ENCODE measurements around the gene LRP6. TPM values are rescaled to one million over a fixed set of nuclear protein-coding genes. Genes with fewer than 3 reads are reported as not detected.

The LRP6 gene
- total RNA-seq, 2 donors from 2014 or later, result 23.1 to 26.7 TPM

DNA sequence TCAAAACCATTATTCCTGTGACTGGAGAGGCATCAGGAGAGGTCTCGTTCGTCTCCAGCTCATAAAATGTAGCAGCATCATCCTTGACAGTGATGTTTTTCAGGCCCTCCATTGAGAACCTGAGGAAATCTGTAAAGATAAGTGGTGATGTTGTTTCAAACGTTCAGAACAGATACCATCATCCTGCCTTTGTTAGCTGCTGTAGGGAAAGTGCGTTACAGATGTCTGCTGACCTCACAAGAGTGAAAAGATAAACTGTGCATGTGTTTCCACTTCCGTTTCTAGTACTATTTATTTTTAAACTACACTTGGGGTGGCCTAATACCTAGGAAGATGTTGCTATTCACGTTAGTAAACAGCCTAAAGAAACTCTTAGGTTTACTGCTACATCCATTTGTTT lies 167.7 kb downstream of the LRP6 start:
- Histone ChIP-seq H3K27ac (no peak overlapping the region), H3K27me3 (no peaks in the 10 kb centered on the region), H3K4me3 (no peak overlapping the region), H3K36me3 (replicated peaks in 1 of 2; ENCODE audit: insufficient read depth in 1 of 2, low read depth in 2 of 2) (no peaks in the 10 kb centered on the region), H3K4me1 (no peaks in the 10 kb centered on the region), H3K9me3 (no peaks in the 10 kb centered on the region)
- TF ChIP-seq, protein P1, sequence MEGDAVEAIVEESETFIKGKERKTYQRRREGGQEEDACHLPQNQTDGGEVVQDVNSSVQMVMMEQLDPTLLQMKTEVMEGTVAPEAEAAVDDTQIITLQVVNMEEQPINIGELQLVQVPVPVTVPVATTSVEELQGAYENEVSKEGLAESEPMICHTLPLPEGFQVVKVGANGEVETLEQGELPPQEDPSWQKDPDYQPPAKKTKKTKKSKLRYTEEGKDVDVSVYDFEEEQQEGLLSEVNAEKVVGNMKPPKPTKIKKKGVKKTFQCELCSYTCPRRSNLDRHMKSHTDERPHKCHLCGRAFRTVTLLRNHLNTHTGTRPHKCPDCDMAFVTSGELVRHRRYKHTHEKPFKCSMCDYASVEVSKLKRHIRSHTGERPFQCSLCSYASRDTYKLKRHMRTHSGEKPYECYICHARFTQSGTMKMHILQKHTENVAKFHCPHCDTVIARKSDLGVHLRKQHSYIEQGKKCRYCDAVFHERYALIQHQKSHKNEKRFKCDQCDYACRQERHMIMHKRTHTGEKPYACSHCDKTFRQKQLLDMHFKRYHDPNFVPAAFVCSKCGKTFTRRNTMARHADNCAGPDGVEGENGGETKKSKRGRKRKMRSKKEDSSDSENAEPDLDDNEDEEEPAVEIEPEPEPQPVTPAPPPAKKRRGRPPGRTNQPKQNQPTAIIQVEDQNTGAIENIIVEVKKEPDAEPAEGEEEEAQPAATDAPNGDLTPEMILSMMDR (IDR thresholded peaks at IDR 0.05), result no peak
- no peak for TF ChIP-seq POLR2A (IDR thresholded peaks at IDR 0.05)
- intact Hi-C loops (cut with DNase I), result no loop called here
- DNase-seq, result no peak
- no peak for ATAC-seq
- 67 to 74% methylated on average over 6 of the region's 6 CpGs for WGBS, 2 donors

DNA sequence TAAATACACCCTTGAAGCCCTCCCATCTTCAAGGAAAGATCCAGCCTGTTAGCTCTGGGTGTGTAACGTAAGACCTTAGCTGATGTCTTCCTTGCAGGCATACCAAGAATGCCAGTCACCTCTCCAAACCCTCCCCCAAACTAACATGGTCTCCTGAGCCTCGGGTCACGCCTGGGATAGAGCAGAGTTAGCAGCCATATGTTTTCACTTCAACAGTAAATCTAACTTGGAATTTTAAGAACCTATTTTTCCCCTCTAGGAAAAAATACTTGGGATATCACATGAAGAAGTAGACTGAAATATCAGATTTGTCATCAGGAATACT lies 168.2 kb downstream of the LRP6 start:
- ATAC-seq, result no peak
- intact Hi-C loops (cut with DNase I), result no loop called here
- TF ChIP-seq, protein P1 (IDR thresholded peaks at IDR 0.05), result no peak
- no peak for TF ChIP-seq POLR2A (IDR thresholded peaks at IDR 0.05)
- H3K36me3 ChIP-seq (replicated peaks in 1 of 2; ENCODE audit: insufficient read depth in 1 of 2, low read depth in 2 of 2), result no peaks in the 10 kb centered on the region
- H3K27me3 ChIP-seq, result no peaks in the 10 kb centered on the region
- 95 to 96% methylated on average over 3 of the region's 3 CpGs for WGBS, 2 donors
- H3K4me3 ChIP-seq, result no peak overlapping the region
- DNase-seq, result no peak
- no peaks in the 10 kb centered on the region for H3K9me3 ChIP-seq
- H3K4me1 ChIP-seq, result no peaks in the 10 kb centered on the region
- no peak overlapping the region for H3K27ac ChIP-seq

GRCh38 chr12:12097891-12098690 lies 168.8 kb downstream of the LRP6 start:
- no peak for TF ChIP-seq POLR2A (IDR thresholded peaks at IDR 0.05)
- intact Hi-C loops (cut with DNase I), result no loop called here
- Histone ChIP-seq H3K36me3 (replicated peaks in 1 of 2; ENCODE audit: insufficient read depth in 1 of 2, low read depth in 2 of 2) (no peaks in the 10 kb centered on the region), H3K4me3 (no peak overlapping the region), H3K4me1 (no peaks in the 10 kb centered on the region), H3K27ac (no peak overlapping the region), H3K9me3 (no peaks in the 10 kb centered on the region), H3K27me3 (no peaks in the 10 kb centered on the region)
- no peak for ATAC-seq
- 66 to 80% methylated on average over 6 of the region's 6 CpGs for WGBS, 2 donors
- no peak for DNase-seq

DNA sequence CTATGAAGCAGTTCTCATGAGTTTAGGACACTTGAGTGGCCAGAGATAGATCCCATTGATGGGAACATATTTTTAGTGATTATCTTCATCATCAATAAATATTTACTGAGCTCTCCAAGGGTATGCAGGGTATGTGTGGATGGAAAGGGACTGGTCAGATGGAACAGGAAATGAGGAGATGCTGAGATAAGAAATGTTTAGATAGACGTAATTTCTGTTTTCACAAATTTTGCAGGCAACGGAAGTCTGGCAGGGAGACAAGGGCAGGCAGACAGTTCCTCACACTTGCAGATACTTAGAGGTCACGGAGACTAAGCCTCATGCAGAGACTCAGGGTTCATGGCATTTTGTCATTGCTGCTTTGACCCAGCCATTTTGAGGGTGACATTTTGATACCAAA lies 171.8 kb downstream of the LRP6 start:
- Histone ChIP-seq H3K27ac (no peak overlapping the region), H3K36me3 (replicated peaks in 1 of 2; ENCODE audit: insufficient read depth in 1 of 2, low read depth in 2 of 2) (no peaks in the 10 kb centered on the region), H3K9me3 (no peaks in the 10 kb centered on the region), H3K4me1 (peaks cover 3% of the 10 kb centered on the region), H3K4me3 (no peak overlapping the region), H3K27me3 (no peaks in the 10 kb centered on the region)
- no peak for ATAC-seq
- TF ChIP-seq, protein P1 (IDR thresholded peaks at IDR 0.05), result no peak
- no peak for TF ChIP-seq POLR2A (IDR thresholded peaks at IDR 0.05)
- intact Hi-C loops (cut with DNase I), result no loop called here
- 60 to 69% methylated on average over 3 of the region's 3 CpGs for WGBS, 2 donors
- DNase-seq, result no peak

GRCh38 chr12:12094481-12094880 lies 172.4 kb downstream of the LRP6 start:
- H3K9me3 ChIP-seq, result no peaks in the 10 kb centered on the region
- DNase-seq (no peak), ATAC-seq (no peak)
- 78 to 83% methylated on average over 4 of the region's 4 CpGs for WGBS, 2 donors
- no peaks in the 10 kb centered on the region for H3K27me3 ChIP-seq
- H3K4me3 ChIP-seq, result no peak overlapping the region
- no peak for TF ChIP-seq POLR2A (IDR thresholded peaks at IDR 0.05)
- TF ChIP-seq, protein P1 (IDR thresholded peaks at IDR 0.05), result no peak
- no peaks in the 10 kb centered on the region for H3K36me3 ChIP-seq (replicated peaks in 1 of 2; ENCODE audit: insufficient read depth in 1 of 2, low read depth in 2 of 2)
- intact Hi-C loops (cut with DNase I), result no loop called here
- no peak overlapping the region for H3K27ac ChIP-seq
- peaks cover 3% of the 10 kb centered on the region for H3K4me1 ChIP-seq
